H1 (cell line): ENCODE results near the gene GMPR. TPM values are rescaled to one million over a fixed set of nuclear protein-coding genes. Genes with fewer than 3 reads are reported as not detected.

Source experiments
- CEBPB ChIP-seq: IDR thresholded peaks from 2 replicates; pipeline ENCODE4 v1.6.1; 2012; ENCODE audit warnings: low read depth, low read length
- EGR1 ChIP-seq: IDR thresholded peaks from 2 replicates; pipeline ENCODE4 v1.6.1; 2011; ENCODE audit warnings: low read depth, low read length, borderline replicate concordance
- PHF8 ChIP-seq: fragments of 200-600 bp; sonication (generic); conservative IDR thresholded peaks from 2 replicates; pipeline ENCODE4 v1.7.1; 2012; ENCODE audit warnings: low read depth, mild to moderate bottlenecking, inconsistent platforms, low read length, moderate library complexity
- RAD21 ChIP-seq, 2 experiments: IDR thresholded peaks in 1 of 2; conservative IDR thresholded peaks in 1 of 2; 2 replicates each; pipeline ENCODE4 v1.6.1; 2011; ENCODE audit warnings: low read depth in 2 of 2, low read length in 2 of 2, improper control_type of control experiment in 1 of 2, inconsistent platforms in 1 of 2, mild to moderate bottlenecking in 1 of 2, moderate library complexity in 1 of 2
- SP2 ChIP-seq: IDR thresholded peaks from 2 replicates; pipeline ENCODE4 v1.6.1; 2012; ENCODE audit warnings: mild to moderate bottlenecking, low read length, inconsistent platforms
- TCF12 ChIP-seq: IDR thresholded peaks from 2 replicates; pipeline ENCODE4 v1.6.1; 2011; ENCODE audit warnings: low read depth, mild to moderate bottlenecking, low read length
- polyA plus RNA-seq, 7 experiments: library from polyadenylated mRNA; depleted of rRNA in 3 of 7; stranded (reverse) in 5 of 7; unstranded in 2 of 7; fragments of >200 nt in 5 of 7; fragments of 200-250 nt in 2 of 7; gene quantifications; 1 replicate in 5 of 7; 2 replicates in 1 of 7; 4 replicates in 1 of 7; pipeline versions ENCODE4 v1.2.1 to v1.2.3, GENCODE V29; 2011 to 2013; ENCODE audit warnings: missing spikeins in 2 of 7, mixed read lengths in 2 of 7
- total RNA-seq: library from RNA; stranded (reverse); fragmentation: NEBNext Ultra II Directional; extraction: Animal tissue kit (Norgen Biotek cat#: 25700); gene quantifications from 2 replicates; pipeline ENCODE4 v1.2.1, GENCODE V29; 2021
- TF ChIP-seq, protein P1 (sequence below): fragments of 300-600 bp; sonication (generic); IDR thresholded peaks from 2 replicates; pipeline ENCODE4 v1.7.1; 2012; ENCODE audit warnings: low read length, moderate library complexity, mild to moderate bottlenecking, inconsistent platforms; ENCODE audit not compliant: insufficient replicate concordance
- TF ChIP-seq, protein P2 (sequence below): IDR thresholded peaks from 2 replicates; pipeline ENCODE4 v1.6.1; 2012; ENCODE audit warnings: low read length, inconsistent platforms

GMPR gene
- total and polyA plus RNA-seq, 2 of the 8 experiments (the other 6 are each of a cell fraction or from before 2014, with no cell fraction given) = 0.99 to 1.2 TPM

DNA sequence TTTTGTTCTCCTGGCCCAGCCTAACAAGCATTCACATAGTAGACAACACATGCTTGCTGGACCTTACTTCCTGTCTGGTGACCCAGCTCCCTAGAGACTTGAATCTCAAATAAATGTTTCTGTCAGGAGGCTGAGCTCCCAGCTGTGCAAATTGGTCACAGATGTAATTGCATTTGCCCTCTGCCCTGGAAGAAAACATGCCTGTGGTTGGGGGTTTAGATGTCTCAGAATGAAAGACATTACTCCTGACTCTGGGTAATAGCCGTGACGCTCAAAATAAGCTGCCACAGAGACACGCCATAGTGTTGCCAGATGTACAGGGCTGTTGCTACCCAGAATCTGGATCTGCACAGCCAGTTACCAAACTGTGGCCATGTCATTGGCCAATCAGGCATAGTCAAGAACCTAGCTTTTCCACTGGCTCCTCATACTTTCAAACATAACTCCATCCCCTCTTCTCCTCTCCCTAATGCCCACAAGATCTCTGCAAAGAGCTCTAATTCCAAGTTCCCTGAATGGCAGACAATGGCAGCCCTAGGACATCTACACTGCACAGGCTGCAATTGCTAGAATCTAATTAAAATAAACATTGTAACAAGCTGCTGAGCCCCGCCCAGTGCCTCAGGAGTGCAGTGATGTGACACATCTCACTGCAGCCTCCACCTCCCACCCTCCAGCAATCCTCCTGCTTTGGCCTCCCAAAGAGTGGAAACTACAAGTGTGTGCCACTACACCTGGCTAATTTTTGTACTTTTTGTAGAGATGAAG is 32.8 kb upstream of the GMPR start (continued):
- TF ChIP-seq, protein P1, sequence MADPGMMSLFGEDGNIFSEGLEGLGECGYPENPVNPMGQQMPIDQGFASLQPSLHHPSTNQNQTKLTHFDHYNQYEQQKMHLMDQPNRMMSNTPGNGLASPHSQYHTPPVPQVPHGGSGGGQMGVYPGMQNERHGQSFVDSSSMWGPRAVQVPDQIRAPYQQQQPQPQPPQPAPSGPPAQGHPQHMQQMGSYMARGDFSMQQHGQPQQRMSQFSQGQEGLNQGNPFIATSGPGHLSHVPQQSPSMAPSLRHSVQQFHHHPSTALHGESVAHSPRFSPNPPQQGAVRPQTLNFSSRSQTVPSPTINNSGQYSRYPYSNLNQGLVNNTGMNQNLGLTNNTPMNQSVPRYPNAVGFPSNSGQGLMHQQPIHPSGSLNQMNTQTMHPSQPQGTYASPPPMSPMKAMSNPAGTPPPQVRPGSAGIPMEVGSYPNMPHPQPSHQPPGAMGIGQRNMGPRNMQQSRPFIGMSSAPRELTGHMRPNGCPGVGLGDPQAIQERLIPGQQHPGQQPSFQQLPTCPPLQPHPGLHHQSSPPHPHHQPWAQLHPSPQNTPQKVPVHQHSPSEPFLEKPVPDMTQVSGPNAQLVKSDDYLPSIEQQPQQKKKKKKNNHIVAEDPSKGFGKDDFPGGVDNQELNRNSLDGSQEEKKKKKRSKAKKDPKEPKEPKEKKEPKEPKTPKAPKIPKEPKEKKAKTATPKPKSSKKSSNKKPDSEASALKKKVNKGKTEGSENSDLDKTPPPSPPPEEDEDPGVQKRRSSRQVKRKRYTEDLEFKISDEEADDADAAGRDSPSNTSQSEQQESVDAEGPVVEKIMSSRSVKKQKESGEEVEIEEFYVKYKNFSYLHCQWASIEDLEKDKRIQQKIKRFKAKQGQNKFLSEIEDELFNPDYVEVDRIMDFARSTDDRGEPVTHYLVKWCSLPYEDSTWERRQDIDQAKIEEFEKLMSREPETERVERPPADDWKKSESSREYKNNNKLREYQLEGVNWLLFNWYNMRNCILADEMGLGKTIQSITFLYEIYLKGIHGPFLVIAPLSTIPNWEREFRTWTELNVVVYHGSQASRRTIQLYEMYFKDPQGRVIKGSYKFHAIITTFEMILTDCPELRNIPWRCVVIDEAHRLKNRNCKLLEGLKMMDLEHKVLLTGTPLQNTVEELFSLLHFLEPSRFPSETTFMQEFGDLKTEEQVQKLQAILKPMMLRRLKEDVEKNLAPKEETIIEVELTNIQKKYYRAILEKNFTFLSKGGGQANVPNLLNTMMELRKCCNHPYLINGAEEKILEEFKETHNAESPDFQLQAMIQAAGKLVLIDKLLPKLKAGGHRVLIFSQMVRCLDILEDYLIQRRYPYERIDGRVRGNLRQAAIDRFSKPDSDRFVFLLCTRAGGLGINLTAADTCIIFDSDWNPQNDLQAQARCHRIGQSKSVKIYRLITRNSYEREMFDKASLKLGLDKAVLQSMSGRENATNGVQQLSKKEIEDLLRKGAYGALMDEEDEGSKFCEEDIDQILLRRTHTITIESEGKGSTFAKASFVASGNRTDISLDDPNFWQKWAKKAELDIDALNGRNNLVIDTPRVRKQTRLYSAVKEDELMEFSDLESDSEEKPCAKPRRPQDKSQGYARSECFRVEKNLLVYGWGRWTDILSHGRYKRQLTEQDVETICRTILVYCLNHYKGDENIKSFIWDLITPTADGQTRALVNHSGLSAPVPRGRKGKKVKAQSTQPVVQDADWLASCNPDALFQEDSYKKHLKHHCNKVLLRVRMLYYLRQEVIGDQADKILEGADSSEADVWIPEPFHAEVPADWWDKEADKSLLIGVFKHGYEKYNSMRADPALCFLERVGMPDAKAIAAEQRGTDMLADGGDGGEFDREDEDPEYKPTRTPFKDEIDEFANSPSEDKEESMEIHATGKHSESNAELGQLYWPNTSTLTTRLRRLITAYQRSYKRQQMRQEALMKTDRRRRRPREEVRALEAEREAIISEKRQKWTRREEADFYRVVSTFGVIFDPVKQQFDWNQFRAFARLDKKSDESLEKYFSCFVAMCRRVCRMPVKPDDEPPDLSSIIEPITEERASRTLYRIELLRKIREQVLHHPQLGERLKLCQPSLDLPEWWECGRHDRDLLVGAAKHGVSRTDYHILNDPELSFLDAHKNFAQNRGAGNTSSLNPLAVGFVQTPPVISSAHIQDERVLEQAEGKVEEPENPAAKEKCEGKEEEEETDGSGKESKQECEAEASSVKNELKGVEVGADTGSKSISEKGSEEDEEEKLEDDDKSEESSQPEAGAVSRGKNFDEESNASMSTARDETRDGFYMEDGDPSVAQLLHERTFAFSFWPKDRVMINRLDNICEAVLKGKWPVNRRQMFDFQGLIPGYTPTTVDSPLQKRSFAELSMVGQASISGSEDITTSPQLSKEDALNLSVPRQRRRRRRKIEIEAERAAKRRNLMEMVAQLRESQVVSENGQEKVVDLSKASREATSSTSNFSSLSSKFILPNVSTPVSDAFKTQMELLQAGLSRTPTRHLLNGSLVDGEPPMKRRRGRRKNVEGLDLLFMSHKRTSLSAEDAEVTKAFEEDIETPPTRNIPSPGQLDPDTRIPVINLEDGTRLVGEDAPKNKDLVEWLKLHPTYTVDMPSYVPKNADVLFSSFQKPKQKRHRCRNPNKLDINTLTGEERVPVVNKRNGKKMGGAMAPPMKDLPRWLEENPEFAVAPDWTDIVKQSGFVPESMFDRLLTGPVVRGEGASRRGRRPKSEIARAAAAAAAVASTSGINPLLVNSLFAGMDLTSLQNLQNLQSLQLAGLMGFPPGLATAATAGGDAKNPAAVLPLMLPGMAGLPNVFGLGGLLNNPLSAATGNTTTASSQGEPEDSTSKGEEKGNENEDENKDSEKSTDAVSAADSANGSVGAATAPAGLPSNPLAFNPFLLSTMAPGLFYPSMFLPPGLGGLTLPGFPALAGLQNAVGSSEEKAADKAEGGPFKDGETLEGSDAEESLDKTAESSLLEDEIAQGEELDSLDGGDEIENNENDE = no peak
- TF ChIP-seq RAD21 (IDR thresholded peaks at IDR 0.05 in 1 of 2, conservative IDR thresholded peaks at IDR 0.05 in 1 of 2; ENCODE audit: low read depth in 2 of 2, low read length in 2 of 2) = no peak
- no peak for TF ChIP-seq PHF8
- no peak for TF ChIP-seq EGR1
- no peak for TF ChIP-seq SP2
- no peak for TF ChIP-seq CEBPB
- TF ChIP-seq TCF12 = no peak
- TF ChIP-seq, protein P2, sequence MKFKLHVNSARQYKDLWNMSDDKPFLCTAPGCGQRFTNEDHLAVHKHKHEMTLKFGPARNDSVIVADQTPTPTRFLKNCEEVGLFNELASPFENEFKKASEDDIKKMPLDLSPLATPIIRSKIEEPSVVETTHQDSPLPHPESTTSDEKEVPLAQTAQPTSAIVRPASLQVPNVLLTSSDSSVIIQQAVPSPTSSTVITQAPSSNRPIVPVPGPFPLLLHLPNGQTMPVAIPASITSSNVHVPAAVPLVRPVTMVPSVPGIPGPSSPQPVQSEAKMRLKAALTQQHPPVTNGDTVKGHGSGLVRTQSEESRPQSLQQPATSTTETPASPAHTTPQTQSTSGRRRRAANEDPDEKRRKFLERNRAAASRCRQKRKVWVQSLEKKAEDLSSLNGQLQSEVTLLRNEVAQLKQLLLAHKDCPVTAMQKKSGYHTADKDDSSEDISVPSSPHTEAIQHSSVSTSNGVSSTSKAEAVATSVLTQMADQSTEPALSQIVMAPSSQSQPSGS = no peak
